Stomach (tissue), 9 donors: ENCODE measurements around the gene HORMAD2. TPM values are rescaled to one million over a fixed set of nuclear protein-coding genes. Genes with fewer than 3 reads are reported as not detected.

Experiments used
- DNase-seq, 2 donors: peaks; one replicate each; pipeline versions ENCODE4 v3.0.0 to v3.0.0-alpha.2; 2013 to 2019
- H3K27ac ChIP-seq, 5 donors: fragments of 200-600 bp in 4 of 5; sonication (generic) in 4 of 5; one replicate each; pipeline ENCODE4 v1.5.1; 2013 to 2019; ENCODE audit warnings: mild to moderate bottlenecking in 1 of 5, moderate library complexity in 1 of 5
- H3K27me3 ChIP-seq, 3 donors: fragments of 200-600 bp; sonication (generic); one replicate each; pipeline ENCODE4 v1.5.1; 2017 to 2019; ENCODE audit warnings: mixed run types in 1 of 3
- H3K36me3 ChIP-seq, 4 donors: fragments of 200-600 bp; sonication (generic); 1 replicate in 3 of 4; 2 replicates in 1 of 4; pipeline ENCODE4 v1.5.1; 2016 to 2019
- H3K4me1 ChIP-seq, 4 donors: fragments of 200-600 bp; sonication (generic); one replicate each; pipeline ENCODE4 v1.5.1; 2016 to 2019
- H3K4me3 ChIP-seq, 4 donors: fragments of 200-600 bp; sonication (generic) in 3 of 4; one replicate each; pipeline ENCODE4 v1.5.1; 2016 to 2019; ENCODE audit warnings: mild to moderate bottlenecking in 1 of 4
- H3K9me3 ChIP-seq, 4 donors: fragments of 200-600 bp; sonication (generic); one replicate each; pipeline ENCODE4 v1.5.1; 2016 to 2019
- EP300 ChIP-seq: sonication (generic); formaldehyde crosslinking; IDR thresholded peaks from one replicate; pipeline ENCODE4 v1.6.1; 2017; ENCODE audit warnings: antibody characterized with exemption
- POLR2A ChIP-seq, 4 donors: fragments of 450-650 bp; IDR thresholded peaks; one replicate each; pipeline ENCODE4 v1.6.1; 2016; ENCODE audit warnings: antibody characterized with exemption in 4 of 4, control low read depth in 2 of 4, mild to moderate bottlenecking in 1 of 4, moderate library complexity in 1 of 4
- POLR2AphosphoS5 ChIP-seq, 3 donors: sonication (generic); formaldehyde crosslinking; IDR thresholded peaks; one replicate each; pipeline ENCODE4 v1.6.1; 2016; ENCODE audit warnings: antibody characterized with exemption in 3 of 3
- WGBS, 5 donors: extraction: QIAGEN DNeasy Blood & Tissue Kit in 3 of 5; methylation state at CpG; one replicate each; pipeline versions ENCODE4 v1.1.5 to v1.1.7; 2013 to 2018; 5-methylcytosine and 5-hydroxymethylcytosine counted together
- intact Hi-C: fragments of 100-400 bp; cut with DNase I; formaldehyde crosslinking; loops from one replicate; pipeline ENCODE4 v1.15.1; 2023; ENCODE audit warnings: low total_unique reads
- polyA plus RNA-seq, 3 donors: library from polyadenylated mRNA; stranded (reverse); fragments of 200-250 nt; gene quantifications; one replicate each; pipeline ENCODE4 v1.2.3, GENCODE V29; 2013
- total RNA-seq, 5 donors: library from RNA; depleted of rRNA; stranded (reverse); fragments of >200 nt; gene quantifications; one replicate each; pipeline versions ENCODE4 v1.1.0 to v1.2.3, GENCODE V29; 2014 to 2016
- TF ChIP-seq, protein P1 (sequence below), 7 experiments: fragments of 450-650 bp in 4 of 7; fragments of 200-600 bp in 3 of 7; sonication (generic) in 3 of 7; IDR thresholded peaks; one replicate each; pipeline ENCODE4 v1.5.1; 2016 to 2019; ENCODE audit warnings: antibody characterized with exemption in 7 of 7, control low read depth in 2 of 7, mild to moderate bottlenecking in 1 of 7
- donor health status: healthy with polysubstance abuse.
- donor health status: Bipolar disorder and iron deficiency.
- donor health status: healthy.

The HORMAD2 gene
- total and polyA plus RNA-seq, 8 donors: not detected

DNA sequence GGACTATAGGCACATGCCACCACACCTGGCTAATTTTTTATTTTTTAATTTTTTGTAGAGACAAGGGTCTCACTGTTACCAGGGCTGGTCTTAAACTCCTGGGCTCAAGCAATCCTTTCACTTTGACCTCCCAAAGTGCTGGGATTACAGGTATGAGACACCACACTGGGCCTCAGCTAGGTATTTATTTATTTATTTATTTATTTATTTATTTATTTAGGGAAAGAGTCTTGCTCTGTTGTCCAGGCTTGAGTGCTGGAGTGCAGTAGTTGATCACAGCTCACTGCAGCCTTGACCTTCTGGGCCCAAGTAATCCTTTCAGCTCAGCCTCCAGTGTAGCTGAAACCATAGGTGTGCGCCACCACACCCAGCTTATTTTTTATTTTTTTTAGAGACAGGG, 43.2 kb downstream of the HORMAD2 start:
- WGBS, 5 donors: 100% methylated on average over 1 of the region's 1 CpG
- Histone ChIP-seq H3K27me3 (no peaks in the 10 kb centered on the region), H3K9me3 (no peaks in the 10 kb centered on the region), H3K4me1 (no peaks in the 10 kb centered on the region), H3K27ac (no peak overlapping the region), H3K36me3 (no peaks in the 10 kb centered on the region), H3K4me3 (no peak overlapping the region)
- TF ChIP-seq EP300 (no peak), POLR2A (IDR thresholded peaks at IDR 0.05) (no peak), POLR2AphosphoS5 (IDR thresholded peaks at IDR 0.05) (no peak)
- TF ChIP-seq, protein P1, sequence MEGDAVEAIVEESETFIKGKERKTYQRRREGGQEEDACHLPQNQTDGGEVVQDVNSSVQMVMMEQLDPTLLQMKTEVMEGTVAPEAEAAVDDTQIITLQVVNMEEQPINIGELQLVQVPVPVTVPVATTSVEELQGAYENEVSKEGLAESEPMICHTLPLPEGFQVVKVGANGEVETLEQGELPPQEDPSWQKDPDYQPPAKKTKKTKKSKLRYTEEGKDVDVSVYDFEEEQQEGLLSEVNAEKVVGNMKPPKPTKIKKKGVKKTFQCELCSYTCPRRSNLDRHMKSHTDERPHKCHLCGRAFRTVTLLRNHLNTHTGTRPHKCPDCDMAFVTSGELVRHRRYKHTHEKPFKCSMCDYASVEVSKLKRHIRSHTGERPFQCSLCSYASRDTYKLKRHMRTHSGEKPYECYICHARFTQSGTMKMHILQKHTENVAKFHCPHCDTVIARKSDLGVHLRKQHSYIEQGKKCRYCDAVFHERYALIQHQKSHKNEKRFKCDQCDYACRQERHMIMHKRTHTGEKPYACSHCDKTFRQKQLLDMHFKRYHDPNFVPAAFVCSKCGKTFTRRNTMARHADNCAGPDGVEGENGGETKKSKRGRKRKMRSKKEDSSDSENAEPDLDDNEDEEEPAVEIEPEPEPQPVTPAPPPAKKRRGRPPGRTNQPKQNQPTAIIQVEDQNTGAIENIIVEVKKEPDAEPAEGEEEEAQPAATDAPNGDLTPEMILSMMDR (IDR thresholded peaks at IDR 0.05): no peak
- intact Hi-C loops: no loop called here
- no peak for DNase-seq

DNA sequence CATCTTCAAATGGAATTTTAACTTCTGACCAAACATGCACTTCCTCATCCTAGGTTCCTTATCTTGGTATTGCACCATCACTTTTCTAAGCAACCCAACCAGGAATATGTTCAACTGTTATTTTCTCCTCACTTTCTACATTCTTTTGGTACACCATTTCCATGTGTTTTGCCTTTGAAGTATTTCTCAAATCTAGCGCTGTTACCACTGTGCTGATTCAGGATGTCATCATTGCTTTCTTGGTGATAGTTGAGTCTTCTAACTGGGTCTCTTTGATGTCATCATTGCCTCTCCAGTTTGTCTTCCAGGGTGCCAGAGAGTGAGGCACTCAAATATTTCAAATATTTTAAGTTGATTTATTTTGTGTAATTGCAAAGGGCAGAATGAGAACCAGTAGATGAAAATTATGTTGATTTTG, 47.5 kb downstream of the HORMAD2 start:
- H3K27ac ChIP-seq: no peak overlapping the region
- H3K36me3 ChIP-seq: no peaks in the 10 kb centered on the region
- H3K27me3 ChIP-seq: no peaks in the 10 kb centered on the region
- intact Hi-C loops: no loop called here
- 91 to 95% (median 92%) methylated on average over 1 of the region's 1 CpG for WGBS, 5 donors
- H3K4me3 ChIP-seq: no peak overlapping the region
- TF ChIP-seq EP300: no peak
- TF ChIP-seq POLR2AphosphoS5 (IDR thresholded peaks at IDR 0.05): no peak
- no peak for TF ChIP-seq POLR2A (IDR thresholded peaks at IDR 0.05)
- TF ChIP-seq, protein P1 (IDR thresholded peaks at IDR 0.05): no peak
- DNase-seq: no peak
- no peaks in the 10 kb centered on the region for H3K4me1 ChIP-seq
- H3K9me3 ChIP-seq: no peaks in the 10 kb centered on the region

DNA sequence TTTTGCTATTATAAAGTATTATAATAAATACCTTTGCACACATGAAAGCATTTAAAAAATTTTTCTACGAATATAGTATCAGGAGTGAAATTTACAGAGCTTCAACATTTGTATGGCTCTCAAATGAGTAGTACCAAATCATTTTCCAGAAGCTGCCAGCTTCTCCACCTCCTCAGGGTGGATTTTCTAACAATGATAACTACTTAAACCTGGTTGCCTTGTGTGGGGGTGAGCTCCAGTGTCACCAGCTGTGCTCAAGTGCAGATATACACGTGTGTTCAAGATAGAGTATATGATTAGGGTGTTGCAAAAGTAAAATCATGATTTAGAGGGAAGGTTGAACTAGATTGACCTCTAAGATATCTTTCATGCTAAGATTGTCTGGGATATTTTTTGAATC, 48.2 kb downstream of the HORMAD2 start:
- TF ChIP-seq POLR2A (IDR thresholded peaks at IDR 0.05) (no peak), EP300 (no peak), POLR2AphosphoS5 (IDR thresholded peaks at IDR 0.05) (no peak)
- TF ChIP-seq, protein P1 (IDR thresholded peaks at IDR 0.05): no peak
- Histone ChIP-seq H3K4me1 (no peaks in the 10 kb centered on the region), H3K9me3 (no peaks in the 10 kb centered on the region), H3K27ac (no peak overlapping the region), H3K4me3 (no peak overlapping the region), H3K36me3 (no peaks in the 10 kb centered on the region), H3K27me3 (no peaks in the 10 kb centered on the region)
- WGBS, 5 donors: 49 to 61% (median 54%) methylated on average over 2 of the region's 2 CpGs
- intact Hi-C loops: no loop called here
- DNase-seq: no peak

DNA sequence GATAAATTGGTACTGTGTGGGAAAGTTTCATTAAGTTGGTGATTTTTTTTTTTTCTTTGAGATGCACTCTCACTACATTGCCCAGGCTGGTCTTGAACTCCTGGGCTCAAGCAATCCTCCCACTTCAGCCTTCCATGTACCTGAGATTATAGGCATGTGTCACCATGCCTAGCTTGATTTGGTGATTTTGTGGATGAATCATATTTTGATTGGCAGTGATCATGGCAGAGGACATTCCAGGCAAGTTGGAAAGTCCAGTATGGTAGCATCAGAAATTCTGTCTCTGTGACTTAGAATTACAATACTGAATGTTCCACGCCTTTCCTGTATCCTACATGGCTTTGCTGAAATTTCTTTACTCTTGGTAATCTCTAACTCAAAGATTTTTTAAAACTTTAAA, 49.4 kb downstream of the HORMAD2 start:
- no peak for TF ChIP-seq POLR2AphosphoS5 (IDR thresholded peaks at IDR 0.05)
- TF ChIP-seq, protein P1 (IDR thresholded peaks at IDR 0.05): no peak
- no peak for TF ChIP-seq POLR2A (IDR thresholded peaks at IDR 0.05)
- no peak for TF ChIP-seq EP300
- no peak for DNase-seq
- intact Hi-C loops: no loop called here
- H3K4me1 ChIP-seq: no peaks in the 10 kb centered on the region
- H3K9me3 ChIP-seq: no peaks in the 10 kb centered on the region
- no peaks in the 10 kb centered on the region for H3K36me3 ChIP-seq
- 93 to 100% (median 100%) methylated on average over 1 of the region's 1 CpG for WGBS, 5 donors
- no peak overlapping the region for H3K4me3 ChIP-seq
- H3K27me3 ChIP-seq: no peaks in the 10 kb centered on the region
- no peak overlapping the region for H3K27ac ChIP-seq
